Measurements from ENCODE around the gene POLR1H. TPM values are rescaled to one million over a fixed set of nuclear protein-coding genes. Genes with fewer than 3 reads are reported as not detected.

The POLR1H gene
- total RNA-seq, 1 experiment from 2014 or later, result 16.7 TPM

Other genes with a start within 250 kb of the POLR1H start
- gene HLA-G, start 233.4 kb upstream of the POLR1H start, total RNA-seq (2014; rRNA removed; shearing (Covaris generic)), result not detected in 2 replicates
- gene HLA-A, start 118.7 kb upstream of the POLR1H start, total RNA-seq (2014; rRNA removed; shearing (Covaris generic)), result 244 and 284 TPM in 2 replicates
- gene PPP1R11, start 5.9 kb downstream of the POLR1H start, total RNA-seq (2014; rRNA removed; shearing (Covaris generic)), result 33.8 and 38.3 TPM in 2 replicates
- gene RNF39, start 14.5 kb downstream of the POLR1H start, total RNA-seq (2014; rRNA removed; shearing (Covaris generic)), result not detected in 2 replicates
- gene TRIM31, start 51.8 kb downstream of the POLR1H start, total RNA-seq (2014; rRNA removed; shearing (Covaris generic)), result not detected in 2 replicates
- gene TRIM40, start 74.9 kb downstream of the POLR1H start, total RNA-seq (2014; rRNA removed; shearing (Covaris generic)), result not detected in 2 replicates
- not detected in 2 replicates for gene TRIM10, start 99.9 kb downstream of the POLR1H start, total RNA-seq (2014; rRNA removed; shearing (Covaris generic))
- gene TRIM15, start 102.3 kb downstream of the POLR1H start, total RNA-seq (2014; rRNA removed; shearing (Covaris generic)), result not detected in 2 replicates
- 27.8 and 37.0 TPM in 2 replicates for gene TRIM26, start 152.1 kb downstream of the POLR1H start, total RNA-seq (2014; rRNA removed; shearing (Covaris generic))

Measured in A172 (cell line).